ENCODE data around the gene LPAR5. TPM values are rescaled to one million over a fixed set of nuclear protein-coding genes. Genes with fewer than 3 reads are reported as not detected.

LPAR5 gene
- total and polyA plus RNA-seq, 2 of the 8 experiments (the other 6 are each of a cell fraction or from before 2014, with no cell fraction given), result 0.22 to 0.24 TPM

GRCh38 chr12:6606331-6607131 lies 29.2 kb downstream of the LPAR5 start:
- WGBS, 2 experiments (ENCODE audit: extremely low coverage in 1 of 2, insufficient coverage in 1 of 2, insufficient read length in 1 of 2, insufficient replicate concordance in 2 of 2, low coverage in 1 of 2, low lambda C conversion rate in 2 of 2, missing lambda C conversion rate in 1 of 2), result 6% methylated on average over 20 of the region's 70 CpGs; no CpG with 5 or more reads in 1 of the 2 experiments
- H2BK120ac ChIP-seq (replicated peaks; ENCODE audit: low read depth, low read length), result no peak overlapping the region
- H4K20me1 ChIP-seq (replicated peaks in 1 of 2; ENCODE audit: control insufficient read depth in 1 of 2, insufficient read depth in 2 of 2, low read length in 2 of 2), result peaks cover 18 to 24% of the 10 kb centered on the region in 2 experiments
- no peak overlapping the region for H3K23ac ChIP-seq (ENCODE audit: insufficient read length)
- peaks cover 16% of the 10 kb centered on the region; the same call in 1 of the 2 replicates for H3K23me2 ChIP-seq (ENCODE audit: low read depth, low read length)
- no peaks in the 10 kb centered on the region for H3K9me3 ChIP-seq (ENCODE audit: insufficient read depth in 2 of 2, low read depth in 1 of 2, low read length in 1 of 2)
- peaks cover 7 to 25% (median 16%) of the 10 kb centered on the region in 4 experiments for H3K4me1 ChIP-seq (replicated peaks in 1 of 4; ENCODE audit: control insufficient read depth in 3 of 4, insufficient read depth in 4 of 4, low read length in 3 of 4)
- H4K8ac ChIP-seq (ENCODE audit: extremely low read depth, insufficient read depth, low read length), result peak overlapping the region; percentile 87
- H3K27ac ChIP-seq (ENCODE audit: low read depth, low read length), result peak overlapping the region; percentile 48; the same call in 1 of the 2 replicates
- peaks cover 16% of the 10 kb centered on the region for H3K79me1 ChIP-seq (ENCODE audit: low read depth, low read length)
- peak overlapping the region; percentile 85; the same call in 1 of the 2 replicates for H2BK5ac ChIP-seq (ENCODE audit: low read depth, low read length)
- no peak overlapping the region for H2AK5ac ChIP-seq (ENCODE audit: low read depth, low read length)
- peak overlapping the region; percentile 83 for H3K18ac ChIP-seq (ENCODE audit: extremely low read depth, low read length)
- no peak overlapping the region for H2BK20ac ChIP-seq (ENCODE audit: low read length)
- no peak overlapping the region for H4K5ac ChIP-seq (ENCODE audit: insufficient read length, low read depth, low read length)
- H2BK15ac ChIP-seq (ENCODE audit: low read length), result no peak overlapping the region
- H3K4me2 ChIP-seq (ENCODE audit: insufficient read depth in 1 of 2, low read depth in 2 of 2, low read length in 2 of 2), result peak overlapping the region; percentile 92 to 99
- no peak overlapping the region for H3K56ac ChIP-seq (replicated peaks; ENCODE audit: insufficient read length, low read depth, low read length)
- ChIA-PET CTCF (ENCODE audit: partially characterized antibody) (interaction anchor here (0.7 to 4.3 kb wide), 7 partner anchors 8 to 745 kb away, joined by 3 to 25 read pairs (median 3); no protein-coding TSS in a partner anchor), POLR2A (ENCODE audit: partially characterized antibody) (interaction anchor here (0.6 to 13.4 kb wide), 23 partner anchors 9 to 260 kb away, joined by 3 to 225 read pairs (median 4); partner anchors contain the start of genes COPS7A, GAPDH, NOP2 and TPI1)
- DNase-seq (ENCODE audit: low read depth in 1 of 2, low spot score in 2 of 2), result no peak
- peak overlapping the region; percentile 82 to 93 (median 87) for H3K4me3 ChIP-seq (ENCODE audit: extremely low read depth in 1 of 4, insufficient read depth in 2 of 4, low read depth in 3 of 4, low read length in 4 of 4)
- no peaks in the 10 kb centered on the region for H3K27me3 ChIP-seq (replicated peaks in 1 of 4; ENCODE audit: control insufficient read depth in 3 of 4, extremely low read depth in 1 of 4, insufficient read depth in 3 of 4, low read length in 3 of 4)
- FAIRE-seq, result no peak
- no peak overlapping the region for H3K14ac ChIP-seq (ENCODE audit: insufficient read length)
- H3K36me3 ChIP-seq (ENCODE audit: control insufficient read depth in 2 of 4, insufficient read depth in 4 of 4, low read length in 3 of 4), result peaks cover 12 to 34% (median 15%) of the 10 kb centered on the region in 4 experiments
- peaks cover 22 to 43% of the 10 kb centered on the region in 2 experiments for H3K79me2 ChIP-seq (ENCODE audit: control insufficient read depth in 1 of 2, insufficient read depth in 2 of 2, low read length in 2 of 2)
- H2BK12ac ChIP-seq (ENCODE audit: low read depth, low read length), result no peak overlapping the region
- H2AFZ ChIP-seq (ENCODE audit: low read length), result no peak overlapping the region
- no peak overlapping the region for H4K91ac ChIP-seq (replicated peaks; ENCODE audit: insufficient read length, low read length)
- H3K9ac ChIP-seq (replicated peaks in 1 of 4; ENCODE audit: extremely low read depth in 1 of 4, low read depth in 3 of 4, low read length in 3 of 4), result peak overlapping the region in 3 of 4 experiments; percentile 57 to 76 (median 65); a peak in 6 of 7 replicates
- H3K4ac ChIP-seq (replicated peaks; ENCODE audit: insufficient read length, low read depth, low read length), result no peak overlapping the region
- TF ChIP-seq NRF1 (IDR thresholded peaks at IDR 0.05; ENCODE audit: low read depth, low read length), result no peak
- TF ChIP-seq CREB1 (IDR thresholded peaks at IDR 0.05), result peak; percentile 33; the same call in 1 of the 2 replicates
- no peak for TF ChIP-seq ATF2 (IDR thresholded peaks at IDR 0.05; ENCODE audit: low read length)
- TF ChIP-seq MAX (IDR thresholded peaks at IDR 0.05), result peak; percentile 32; the same call in 1 of the 2 replicates
- TF ChIP-seq CHD2 (IDR thresholded peaks at IDR 0.05; ENCODE audit: low read length), result no peak
- no peak for TF ChIP-seq SP2 (IDR thresholded peaks at IDR 0.05; ENCODE audit: low read length)
- TF ChIP-seq ASH2L (IDR thresholded peaks at IDR 0.05; ENCODE audit: low read length), result peak; percentile 4
- no peak for TF ChIP-seq KDM5A (IDR thresholded peaks at IDR 0.05; ENCODE audit: low read length)
- TF ChIP-seq EP300 (IDR thresholded peaks at IDR 0.05; ENCODE audit: borderline replicate concordance in 1 of 2, low read depth in 2 of 2, low read length in 2 of 2), result no peak

Data from H1 (cell line).